ENCODE results near the gene RTN1.

GRCh38 chr14:59675394-59675793 lies 195.2 kb downstream of the RTN1 start:
- no peak for TF ChIP-seq CTCF (IDR thresholded peaks at IDR 0.05)
- TF ChIP-seq POLR2AphosphoS5 (IDR thresholded peaks at IDR 0.05), result no peak
- no peak for TF ChIP-seq EP300 (IDR thresholded peaks at IDR 0.05)
- TF ChIP-seq POLR2A (IDR thresholded peaks at IDR 0.05), result no peak

Data from sigmoid colon (tissue), 4 donors.